ENCODE results near the gene KCNIP3.
"Not testable (repeated sequence)": the region's sequence is repeated elsewhere in the genome, so short reads cannot be mapped to it uniquely, and the experiment has no call there.

The KCNIP3 gene

DNA sequence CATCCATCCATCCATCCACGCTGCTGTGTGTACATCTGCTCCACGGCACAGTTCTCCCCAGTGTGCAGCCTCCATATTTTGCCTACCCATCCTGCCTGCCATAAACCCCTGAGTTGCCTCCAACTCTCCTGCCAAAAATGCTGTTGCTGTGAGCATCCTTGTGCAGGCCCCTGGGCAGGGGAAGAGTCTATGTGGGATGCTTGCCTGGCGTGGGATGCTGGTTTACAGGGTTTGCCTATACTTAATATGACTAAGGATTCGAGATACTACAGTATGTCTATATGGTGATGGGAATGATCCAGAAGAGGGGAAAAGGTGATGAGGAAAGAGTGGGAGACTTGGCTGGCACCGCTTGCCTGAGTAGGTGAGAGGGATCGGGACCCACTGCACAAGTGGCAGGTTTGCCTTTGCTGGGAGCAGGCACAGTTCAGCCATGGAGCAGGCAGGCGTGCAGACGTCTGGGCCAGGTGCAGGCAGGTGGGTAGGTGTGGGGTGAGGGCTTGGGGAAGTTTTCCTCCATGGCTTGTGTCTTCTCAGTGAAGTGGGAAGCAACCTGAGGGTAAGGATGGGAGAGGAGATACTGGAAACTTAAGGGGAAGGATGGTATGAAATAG is 75.2 kb downstream of the KCNIP3 start:
- no peak for DNase-seq (ENCODE audit: low read depth)

- DNase-seq (ENCODE audit: low read depth) = no peak
Observed at GRCh38 chr2:95372845-95373244, 75.7 kb downstream of the KCNIP3 start.

DNA sequence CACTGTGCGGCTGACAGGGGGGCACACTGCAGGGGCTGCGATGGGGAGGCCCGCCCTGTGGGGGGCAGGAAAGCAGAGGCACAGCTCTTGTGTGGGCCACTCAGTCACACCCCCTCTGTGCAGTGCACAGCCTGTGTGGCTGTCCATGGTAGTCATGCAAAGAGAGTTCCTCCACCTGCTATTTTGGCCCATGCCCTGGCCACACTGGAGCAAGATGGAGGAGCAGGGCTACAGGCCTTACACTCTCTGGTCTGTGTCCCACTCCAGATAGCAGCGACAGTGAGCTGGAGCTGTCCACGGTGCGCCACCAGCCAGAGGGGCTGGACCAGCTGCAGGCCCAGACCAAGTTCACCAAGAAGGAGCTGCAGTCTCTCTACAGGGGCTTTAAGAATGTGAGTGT is 76.9 kb downstream of the KCNIP3 start:
- DNase-seq (ENCODE audit: low read depth) = no peak

DNA sequence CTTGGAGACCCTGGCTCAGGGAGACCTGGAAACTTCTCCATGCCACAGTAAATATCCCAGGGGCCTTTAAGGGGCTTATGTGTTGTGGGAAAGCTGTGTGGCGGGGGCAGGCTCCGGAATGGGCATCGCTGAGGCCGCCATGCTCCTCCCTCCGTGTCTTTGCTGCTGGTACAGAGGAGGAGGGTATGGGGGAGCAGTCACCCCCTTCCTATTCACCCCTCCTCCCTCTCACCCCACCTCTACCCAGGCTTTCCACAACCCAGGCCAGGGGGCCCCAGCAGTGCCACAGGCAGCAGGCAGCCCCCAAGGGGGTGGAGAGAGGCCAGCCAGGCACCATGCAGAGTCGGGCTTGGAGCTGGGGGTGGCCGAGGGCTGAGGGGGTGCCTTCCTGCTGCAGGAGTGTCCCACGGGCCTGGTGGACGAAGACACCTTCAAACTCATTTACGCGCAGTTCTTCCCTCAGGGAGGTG is 77.3 kb downstream of the KCNIP3 start:
- DNase-seq (ENCODE audit: low read depth) = no peak

GRCh38 chr2:95374921-95375471 is 77.8 kb downstream of the KCNIP3 start:
- DNase-seq (ENCODE audit: low read depth) = no peak

DNA sequence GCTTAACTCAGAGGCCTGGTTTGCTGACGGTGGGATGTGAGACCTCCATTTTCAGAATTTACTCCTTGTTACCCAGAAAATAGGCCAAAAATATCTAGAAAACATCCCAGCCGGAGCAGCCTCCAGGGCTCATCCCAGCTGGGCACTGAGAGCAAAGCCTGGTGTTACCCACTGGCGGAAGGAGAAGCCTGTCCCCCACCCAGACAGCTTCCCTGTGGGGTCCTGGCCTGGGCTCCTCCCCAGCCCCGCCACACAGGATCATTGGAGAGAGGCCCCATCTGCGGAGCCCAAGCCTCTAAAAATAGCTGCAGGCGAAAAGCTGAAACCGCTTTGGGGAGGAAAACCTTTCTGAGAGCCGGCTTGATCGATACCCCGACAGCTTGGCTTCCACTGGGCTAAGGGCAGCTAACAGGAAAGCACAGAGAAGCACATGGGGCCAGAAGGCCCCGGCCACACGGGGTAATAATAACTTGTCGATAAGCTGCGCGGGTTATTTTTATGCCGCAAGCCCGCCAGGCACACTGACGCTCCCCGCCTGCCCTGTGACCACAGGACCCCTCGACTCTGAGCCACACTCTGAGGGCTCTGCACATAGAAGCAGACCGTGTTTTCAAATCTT is 78.5 kb downstream of the KCNIP3 start:
- DNase-seq (ENCODE audit: low read depth) = no peak

GRCh38 chr2:95376311-95377215 is 79.4 kb downstream of the KCNIP3 start:
- DNase-seq (ENCODE audit: low read depth) = no peak

DNA sequence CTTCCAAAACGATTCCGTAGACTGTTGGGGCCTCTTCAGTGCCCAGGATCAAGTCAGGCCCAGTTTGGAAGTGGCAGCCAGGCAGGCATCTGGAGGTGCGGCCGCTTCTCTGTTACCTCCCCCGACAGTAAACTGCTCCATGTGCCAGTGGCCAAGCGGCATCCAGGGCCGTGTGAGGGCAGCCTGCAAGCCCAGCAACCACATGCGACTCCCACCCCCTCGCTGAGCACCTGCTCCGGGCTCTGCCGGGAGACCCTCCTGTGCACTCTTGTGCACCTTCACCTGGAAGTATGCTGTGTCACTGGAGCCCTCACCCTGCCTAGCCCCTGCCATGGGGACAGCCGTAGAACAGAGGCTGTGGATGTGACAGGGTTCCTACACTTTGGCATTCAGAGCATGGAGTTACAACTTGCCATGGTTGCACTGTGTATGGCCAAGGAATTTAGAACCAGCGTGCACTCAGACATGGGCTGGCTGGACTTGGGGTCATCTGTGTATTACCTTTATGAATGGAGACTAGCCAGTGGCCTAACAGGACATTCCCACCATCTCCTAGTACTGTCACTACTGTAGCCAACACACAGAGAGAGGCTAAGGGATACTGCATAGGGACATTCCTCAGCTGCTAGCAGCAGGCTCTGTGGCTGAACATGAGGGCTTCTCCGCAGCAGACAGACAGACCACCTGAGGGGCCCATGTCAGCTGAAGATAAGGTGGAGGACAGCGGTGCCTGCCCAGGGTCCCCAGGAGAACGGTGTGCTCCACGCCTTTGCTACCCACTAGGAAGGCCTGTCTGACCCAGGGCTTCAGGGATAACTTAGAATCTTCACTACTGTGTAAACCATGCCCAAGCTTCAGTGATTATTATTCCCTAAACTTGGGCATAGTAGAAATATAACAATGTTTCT is 80.3 kb downstream of the KCNIP3 start:
- no peak for DNase-seq (ENCODE audit: low read depth)

- not testable (repeated sequence) for DNase-seq (ENCODE audit: low read depth)
Observed at GRCh38 chr2:95378281-95378680, 81.1 kb downstream of the KCNIP3 start.

GRCh38 chr2:95379371-95379831 is 82.3 kb downstream of the KCNIP3 start:
- no peak for DNase-seq (ENCODE audit: low read depth)

- DNase-seq (ENCODE audit: low read depth) = no peak
Observed at GRCh38 chr2:95380280-95380679, 83.1 kb downstream of the KCNIP3 start.

- no peak for DNase-seq (ENCODE audit: low read depth)
Observed at GRCh38 chr2:95380731-95381130, 83.6 kb downstream of the KCNIP3 start.

GRCh38 chr2:95381212-95382191 is 84.4 kb downstream of the KCNIP3 start:
- DNase-seq (ENCODE audit: low read depth) = no peak

GRCh38 chr2:95382192-95382591 is 85.0 kb downstream of the KCNIP3 start:
- no peak for DNase-seq (ENCODE audit: low read depth)

DNA sequence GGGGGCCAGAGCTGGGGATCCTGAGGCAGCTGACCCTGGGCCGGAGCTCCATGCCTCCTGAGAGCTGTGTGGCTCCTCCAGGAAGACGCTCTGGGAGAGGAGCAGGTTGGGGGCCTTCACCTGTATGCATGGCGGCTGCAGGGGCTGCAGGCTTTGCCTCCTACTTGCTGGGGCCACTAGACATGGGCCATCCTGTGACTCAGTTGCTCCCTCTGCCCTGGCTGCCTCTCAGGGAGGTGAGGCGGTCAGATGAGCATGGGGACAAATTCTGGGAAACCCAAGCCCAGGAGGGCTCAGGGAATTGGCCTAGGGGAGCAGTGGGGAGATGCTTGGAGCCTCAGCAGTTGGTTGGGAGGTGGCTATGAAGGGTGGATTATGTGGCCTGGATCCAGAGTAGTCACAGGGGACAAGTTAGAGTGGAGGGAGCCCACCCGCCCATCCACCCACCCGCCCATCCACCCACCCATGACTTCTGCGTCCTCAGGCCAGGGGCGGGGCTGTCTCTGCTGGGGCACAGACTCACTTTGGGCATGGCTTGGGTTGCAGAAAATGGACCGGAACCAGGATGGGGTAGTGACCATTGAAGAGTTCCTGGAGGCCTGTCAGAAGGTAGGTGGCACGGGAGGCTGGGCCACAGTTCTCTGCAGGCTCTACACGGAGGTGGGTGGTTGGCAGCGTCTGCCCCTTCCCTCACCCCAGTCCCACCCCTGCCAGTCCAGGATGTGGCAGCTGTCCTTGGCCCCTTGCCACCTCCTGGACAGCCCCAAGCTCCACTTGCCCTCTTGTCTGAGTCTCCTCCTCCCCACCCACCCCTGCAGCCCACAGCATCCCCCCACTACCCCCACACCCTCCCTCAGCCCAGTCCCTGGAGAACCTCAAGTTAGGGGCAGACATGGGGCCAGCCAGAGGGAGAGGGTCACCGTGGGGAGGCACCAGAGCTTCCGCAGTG is 85.8 kb downstream of the KCNIP3 start:
- DNase-seq (ENCODE audit: low read depth) = no peak

DNA sequence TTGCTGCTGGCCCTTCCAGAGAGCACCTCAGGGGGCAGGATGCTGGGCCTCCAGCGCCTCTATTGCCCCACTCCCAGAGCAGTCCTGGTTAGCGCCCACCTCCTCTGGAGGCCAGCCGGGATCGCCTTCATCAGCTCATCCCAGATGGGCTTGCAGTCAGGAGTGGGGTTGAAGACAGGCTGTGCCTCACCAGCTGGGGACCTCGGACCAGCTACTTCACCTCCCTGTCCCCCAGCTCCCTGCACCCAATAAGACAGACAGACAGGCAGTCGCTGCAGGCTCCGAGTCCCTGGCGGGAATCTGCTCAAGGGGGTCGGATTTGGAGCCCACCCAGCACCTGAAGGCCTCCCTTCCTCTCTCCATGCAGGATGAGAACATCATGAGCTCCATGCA is 86.5 kb downstream of the KCNIP3 start:
- no peak for DNase-seq (ENCODE audit: low read depth)

- no peak for DNase-seq (ENCODE audit: low read depth)
Observed at GRCh38 chr2:95384854-95385569, 87.9 kb downstream of the KCNIP3 start.

DNA sequence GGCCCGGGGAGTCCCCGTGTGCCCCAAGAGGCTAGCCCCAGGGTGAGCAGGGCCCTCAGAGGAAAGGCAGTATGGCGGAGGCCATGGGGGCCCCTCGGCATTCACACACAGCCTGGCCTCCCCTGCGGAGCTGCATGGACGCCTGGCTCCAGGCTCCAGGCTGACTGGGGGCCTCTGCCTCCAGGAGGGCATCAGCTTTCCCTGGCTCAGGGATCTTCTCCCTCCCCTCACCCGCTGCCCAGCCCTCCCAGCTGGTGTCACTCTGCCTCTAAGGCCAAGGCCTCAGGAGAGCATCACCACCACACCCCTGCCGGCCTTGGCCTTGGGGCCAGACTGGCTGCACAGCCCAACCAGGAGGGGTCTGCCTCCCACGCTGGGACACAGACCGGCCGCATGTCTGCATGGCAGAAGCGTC is 88.4 kb downstream of the KCNIP3 start:
- DNase-seq (ENCODE audit: low read depth) = no peak

Measured in stimulated activated CD8-positive, alpha-beta memory T cell treated with anti-CD3 and anti-CD28 coated beads, Interleukin-4, amount 100 ng/mL, for 24 hours (primary cell).